HFFc6 (cell line): ENCODE measurements around the gene CCM2L. TPM values are rescaled to one million over a fixed set of nuclear protein-coding genes. Genes with fewer than 3 reads are reported as not detected.

Source experiments
- DNase-seq: peaks from one replicate; pipeline ENCODE4 v3.0.0-alpha.2; 2018
- H3K27ac Mint-ChIP-seq: 2 replicates; pipeline ENCODE4 v1.8.0; 2020; ENCODE audit warnings: mild to moderate bottlenecking, mixed read lengths
- H3K27me3 Mint-ChIP-seq: 2 replicates; pipeline ENCODE4 v1.8.0; 2021; ENCODE audit warnings: mild to moderate bottlenecking, moderate library complexity, mixed read lengths; ENCODE audit not compliant: insufficient read depth
- H3K36me3 Mint-ChIP-seq: 2 replicates; pipeline ENCODE4 v1.8.0; 2021; ENCODE audit warnings: low read depth, mixed read lengths
- H3K4me1 Mint-ChIP-seq: 2 replicates; pipeline ENCODE4 v1.8.0; 2020; ENCODE audit warnings: low read depth, mixed read lengths
- H3K4me3 Mint-ChIP-seq: 2 replicates; pipeline ENCODE4 v1.8.0; 2020; ENCODE audit warnings: mild to moderate bottlenecking, moderate library complexity, mixed read lengths
- H3K9me3 Mint-ChIP-seq: 2 replicates; pipeline ENCODE4 v1.8.0; 2020; ENCODE audit warnings: mild to moderate bottlenecking, mixed read lengths
- total RNA-seq, 6 experiments: library from RNA; stranded (reverse); fragmentation: NEBNext Ultra II Directional; extraction: Animal tissue kit (Norgen Biotek cat#: 25700); gene quantifications; 2 replicates in 1 of 6; 3 replicates in 5 of 6; pipeline ENCODE4 v1.2.3, GENCODE V29; 2021
- TF ChIP-seq, protein P1 (sequence below): fragments of 200-600 bp; sonication (generic); IDR thresholded peaks from 2 replicates; pipeline ENCODE4 v1.5.0; 2021; ENCODE audit warnings: antibody characterized with exemption, mild to moderate bottlenecking

The CCM2L gene
- total RNA-seq, 6 experiments from 2014 or later: not detected

DNA sequence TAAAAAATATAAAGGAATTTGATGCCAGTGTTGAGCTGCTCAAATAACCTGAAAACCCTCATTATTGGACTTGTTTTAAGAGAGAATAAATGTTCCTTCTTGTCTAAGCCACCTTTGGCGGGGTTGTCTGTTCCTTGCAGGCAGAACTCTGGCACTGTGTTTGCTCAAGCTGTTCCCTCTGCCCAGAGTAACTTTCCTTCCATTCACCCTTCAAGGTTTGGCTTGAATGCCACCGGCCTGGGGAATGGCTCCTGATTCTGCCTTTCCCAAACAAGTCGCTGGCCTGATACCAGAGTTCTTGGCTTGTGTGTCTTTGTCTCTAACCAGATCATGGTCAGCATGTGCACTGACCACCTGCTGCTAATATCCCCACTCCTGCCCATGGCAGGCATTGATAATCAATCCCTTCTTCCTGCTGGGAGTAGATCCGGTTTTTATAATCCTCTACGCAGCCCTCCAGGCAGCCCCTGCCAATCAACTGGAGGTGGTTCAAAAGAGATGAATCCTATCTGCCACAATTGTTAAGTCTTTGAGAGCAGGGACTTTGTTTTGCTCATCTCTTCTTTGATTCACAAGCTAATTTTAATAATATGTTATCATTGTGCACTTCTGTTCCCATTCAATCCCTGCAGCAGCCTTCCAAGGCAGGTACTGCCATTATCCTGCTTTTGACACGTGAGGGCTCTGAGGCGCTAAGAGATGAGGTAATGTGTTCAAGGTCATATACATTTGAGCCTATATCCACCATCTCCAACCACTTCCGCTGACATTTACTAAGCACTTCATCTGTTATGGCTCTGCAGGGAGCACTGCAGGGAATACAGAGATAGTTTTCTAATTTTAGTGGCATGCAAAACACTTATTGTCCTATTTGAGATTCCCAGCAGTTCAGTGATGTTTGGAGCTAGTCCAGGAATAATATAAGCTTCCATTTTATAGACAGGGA, 3.1 kb upstream of the CCM2L start:
- H3K27ac Mint-ChIP-seq: no peak overlapping the region
- TF ChIP-seq, protein P1, sequence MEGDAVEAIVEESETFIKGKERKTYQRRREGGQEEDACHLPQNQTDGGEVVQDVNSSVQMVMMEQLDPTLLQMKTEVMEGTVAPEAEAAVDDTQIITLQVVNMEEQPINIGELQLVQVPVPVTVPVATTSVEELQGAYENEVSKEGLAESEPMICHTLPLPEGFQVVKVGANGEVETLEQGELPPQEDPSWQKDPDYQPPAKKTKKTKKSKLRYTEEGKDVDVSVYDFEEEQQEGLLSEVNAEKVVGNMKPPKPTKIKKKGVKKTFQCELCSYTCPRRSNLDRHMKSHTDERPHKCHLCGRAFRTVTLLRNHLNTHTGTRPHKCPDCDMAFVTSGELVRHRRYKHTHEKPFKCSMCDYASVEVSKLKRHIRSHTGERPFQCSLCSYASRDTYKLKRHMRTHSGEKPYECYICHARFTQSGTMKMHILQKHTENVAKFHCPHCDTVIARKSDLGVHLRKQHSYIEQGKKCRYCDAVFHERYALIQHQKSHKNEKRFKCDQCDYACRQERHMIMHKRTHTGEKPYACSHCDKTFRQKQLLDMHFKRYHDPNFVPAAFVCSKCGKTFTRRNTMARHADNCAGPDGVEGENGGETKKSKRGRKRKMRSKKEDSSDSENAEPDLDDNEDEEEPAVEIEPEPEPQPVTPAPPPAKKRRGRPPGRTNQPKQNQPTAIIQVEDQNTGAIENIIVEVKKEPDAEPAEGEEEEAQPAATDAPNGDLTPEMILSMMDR: no peak
- no peaks in the 10 kb centered on the region; the same call in 1 of the 2 replicates for H3K4me1 Mint-ChIP-seq
- peaks cover 39% of the 10 kb centered on the region for H3K27me3 Mint-ChIP-seq
- H3K36me3 Mint-ChIP-seq: no peaks in the 10 kb centered on the region
- H3K9me3 Mint-ChIP-seq: no peaks in the 10 kb centered on the region
- no peak overlapping the region for H3K4me3 Mint-ChIP-seq
- DNase-seq: no peak

DNA sequence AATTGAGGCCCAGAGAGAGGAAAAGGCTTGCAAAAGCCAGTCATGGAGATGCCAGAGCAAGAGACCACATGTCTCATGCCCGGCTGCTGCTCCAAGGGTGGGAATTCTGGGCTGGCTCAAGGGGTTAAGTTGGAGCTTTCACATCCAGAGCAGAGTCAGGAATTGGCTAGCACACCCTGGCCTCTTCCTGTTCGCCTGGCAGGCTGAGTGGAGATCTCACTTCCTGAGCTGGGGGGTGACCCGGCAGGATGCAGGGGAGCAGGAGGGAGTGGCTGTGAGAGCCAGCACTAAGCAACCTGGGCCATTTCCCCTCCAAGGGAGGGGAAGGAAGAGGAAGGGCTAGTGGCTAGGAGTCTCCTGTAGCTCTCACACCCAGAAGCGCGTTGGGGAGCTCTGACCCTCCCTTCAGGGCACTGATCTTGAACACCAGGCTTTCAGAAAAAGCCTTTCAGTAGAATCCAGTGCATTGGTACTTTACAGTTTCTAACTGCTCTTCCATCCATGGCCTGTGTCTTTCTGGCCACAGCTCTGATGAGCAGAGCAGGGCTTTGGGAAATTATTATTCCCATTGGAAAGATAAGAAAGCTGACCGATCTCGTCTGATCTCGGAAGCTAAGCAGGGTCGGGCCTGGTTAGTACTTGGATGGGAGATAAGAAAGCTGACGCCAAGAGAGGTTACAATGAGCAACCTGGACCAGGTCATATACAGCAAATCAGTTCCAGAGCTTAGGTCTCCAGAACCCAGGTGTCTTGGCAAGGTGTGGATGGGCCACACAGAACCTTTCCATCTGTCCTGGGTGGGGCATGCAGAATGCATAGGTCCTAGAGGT, 2.2 kb upstream of the CCM2L start:
- Mint-ChIP-seq H3K9me3 (no peaks in the 10 kb centered on the region), H3K4me3 (no peak overlapping the region), H3K36me3 (no peaks in the 10 kb centered on the region), H3K27ac (no peak overlapping the region), H3K27me3 (peaks cover 35% of the 10 kb centered on the region), H3K4me1 (no peaks in the 10 kb centered on the region; the same call in 1 of the 2 replicates)
- TF ChIP-seq, protein P1: no peak
- DNase-seq: no peak

DNA sequence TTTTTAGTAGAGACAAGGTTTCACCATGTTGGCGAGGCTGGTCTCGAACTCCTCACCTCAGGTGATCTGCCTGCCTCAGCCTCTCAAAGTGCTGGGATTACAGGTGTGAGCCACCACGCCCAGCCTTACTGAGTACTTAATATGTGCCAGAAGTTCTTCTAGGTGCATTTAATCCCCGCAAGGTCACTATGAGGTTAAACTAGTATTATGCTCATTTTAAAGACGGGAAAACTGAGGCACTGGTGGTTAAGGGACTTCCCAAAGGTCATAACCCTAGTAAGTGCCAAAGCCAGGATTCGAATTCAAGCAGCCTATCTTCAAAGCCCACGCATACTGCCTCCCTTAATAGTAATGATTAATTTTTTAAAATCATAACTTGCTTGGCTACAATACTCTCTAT, 674 bp upstream of the CCM2L start:
- no peaks in the 10 kb centered on the region; the same call in 1 of the 2 replicates for H3K4me1 Mint-ChIP-seq
- no peak for DNase-seq
- TF ChIP-seq, protein P1: no peak
- no peaks in the 10 kb centered on the region for H3K9me3 Mint-ChIP-seq
- H3K4me3 Mint-ChIP-seq: no peak overlapping the region
- H3K36me3 Mint-ChIP-seq: no peaks in the 10 kb centered on the region
- peaks cover 36% of the 10 kb centered on the region for H3K27me3 Mint-ChIP-seq
- no peak overlapping the region for H3K27ac Mint-ChIP-seq

DNA sequence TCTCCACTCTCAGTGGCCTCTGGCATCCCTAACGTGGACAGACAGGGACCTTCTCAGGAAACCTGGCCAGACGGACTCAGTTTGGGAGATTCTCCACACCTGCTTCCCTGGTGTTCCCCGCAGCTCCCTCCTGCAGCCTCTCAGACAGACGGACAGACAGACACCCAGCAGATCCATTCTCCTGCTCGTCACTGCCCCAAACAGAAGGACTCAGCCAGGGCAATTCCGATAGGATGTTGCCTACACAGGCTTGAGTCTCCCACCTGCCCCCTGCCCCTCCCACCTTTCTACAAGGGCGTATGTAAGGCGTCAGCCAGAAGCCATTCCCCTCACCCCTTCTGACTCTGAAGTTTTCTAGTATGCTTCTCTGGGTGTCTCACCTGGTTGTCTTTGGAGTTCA, 428 bp downstream of the CCM2L start:
- Mint-ChIP-seq H3K4me3 (no peak overlapping the region), H3K36me3 (no peaks in the 10 kb centered on the region), H3K4me1 (no peaks in the 10 kb centered on the region; the same call in 1 of the 2 replicates), H3K27ac (no peak overlapping the region), H3K27me3 (peaks cover 42% of the 10 kb centered on the region), H3K9me3 (no peaks in the 10 kb centered on the region)
- TF ChIP-seq, protein P1: no peak
- no peak for DNase-seq

DNA sequence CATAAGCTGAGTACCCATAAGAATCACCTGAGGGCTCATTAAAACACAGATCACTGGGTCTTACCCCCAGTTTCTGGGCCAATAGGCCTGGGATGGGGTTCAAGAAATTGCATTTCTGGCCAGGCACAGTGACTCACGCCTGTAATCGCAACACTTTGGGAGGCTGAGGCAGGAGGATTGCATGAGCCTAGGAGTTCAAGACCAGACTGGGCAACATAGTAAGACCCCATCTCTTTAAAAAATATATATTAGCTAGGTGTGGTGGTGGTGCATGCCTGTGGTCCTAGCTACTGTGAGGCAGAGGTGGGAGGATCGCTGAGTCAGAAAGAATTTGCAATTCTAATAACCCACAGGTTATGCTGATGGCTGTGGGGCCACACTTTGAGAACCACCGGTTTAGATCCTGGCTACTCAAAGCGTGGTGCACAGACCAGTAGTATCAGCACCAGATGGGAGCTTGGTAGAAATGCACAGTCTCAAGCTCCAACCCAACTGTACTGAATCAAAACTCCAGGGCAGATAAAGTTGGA, 2.0 kb downstream of the CCM2L start:
- TF ChIP-seq, protein P1: no peak
- Mint-ChIP-seq H3K9me3 (no peaks in the 10 kb centered on the region), H3K27ac (no peak overlapping the region), H3K36me3 (no peaks in the 10 kb centered on the region), H3K27me3 (peaks cover 43% of the 10 kb centered on the region), H3K4me3 (no peak overlapping the region), H3K4me1 (no peaks in the 10 kb centered on the region; the same call in 1 of the 2 replicates)
- no peak for DNase-seq
